ENCODE measurements around the gene GARNL3. TPM values are rescaled to one million over a fixed set of nuclear protein-coding genes. Genes with fewer than 3 reads are reported as not detected.
A peak's percentile ranks its signal among the peaks of the same experiment; 100 is the strongest.

Gene GARNL3
- total RNA-seq, 1 donor from 2014 or later, result 5.4 TPM

GRCh38 chr9:127358770-127359169 lies 94.2 kb downstream of the GARNL3 start:
- FAIRE-seq (no peak), DNase-seq (ENCODE audit: low read depth) (no peak)
- Histone ChIP-seq H3K9ac (ENCODE audit: low read length) (no peak overlapping the region), H3K4me2 (ENCODE audit: low read length) (no peak overlapping the region), H3K27me3 (ENCODE audit: insufficient read depth, low read length) (no peaks in the 10 kb centered on the region), H3K9me3 (ENCODE audit: insufficient read depth, low read depth, low read length) (no peaks in the 10 kb centered on the region), H3K27ac (ENCODE audit: low read depth, low read length) (no peak overlapping the region), H3K4me3 (ENCODE audit: insufficient read depth, low read depth, low read length) (no peak overlapping the region), H2AFZ (ENCODE audit: low read depth, low read length) (no peak overlapping the region), H3K79me2 (ENCODE audit: insufficient read depth, low read length) (no peaks in the 10 kb centered on the region), H3K36me3 (ENCODE audit: insufficient read depth, low read length) (no peaks in the 10 kb centered on the region), H3K4me1 (ENCODE audit: insufficient read depth, low read length) (no peaks in the 10 kb centered on the region), H4K20me1 (ENCODE audit: insufficient read depth, low read length) (no peaks in the 10 kb centered on the region)
- TF ChIP-seq CTCF (IDR thresholded peaks at IDR 0.05; ENCODE audit: insufficient read depth, low read depth, low read length) (no peak), EZH2 (IDR thresholded peaks at IDR 0.05; ENCODE audit: insufficient read depth, low read length) (no peak)
- no peak overlapping the region for H3K27ac Mint-ChIP-seq (ENCODE audit: unreplicated experiment)
- H3K36me3 Mint-ChIP-seq (ENCODE audit: low read depth, unreplicated experiment), result peaks cover 2% of the 10 kb centered on the region
- H3K27me3 Mint-ChIP-seq (ENCODE audit: low read depth, unreplicated experiment), result peaks cover 24% of the 10 kb centered on the region
- no peaks in the 10 kb centered on the region for H3K9me3 Mint-ChIP-seq (ENCODE audit: unreplicated experiment)
- peaks cover 7% of the 10 kb centered on the region for H3K4me1 Mint-ChIP-seq (ENCODE audit: low read depth, unreplicated experiment)
- no peak overlapping the region for H3K4me3 Mint-ChIP-seq (ENCODE audit: unreplicated experiment)

DNA sequence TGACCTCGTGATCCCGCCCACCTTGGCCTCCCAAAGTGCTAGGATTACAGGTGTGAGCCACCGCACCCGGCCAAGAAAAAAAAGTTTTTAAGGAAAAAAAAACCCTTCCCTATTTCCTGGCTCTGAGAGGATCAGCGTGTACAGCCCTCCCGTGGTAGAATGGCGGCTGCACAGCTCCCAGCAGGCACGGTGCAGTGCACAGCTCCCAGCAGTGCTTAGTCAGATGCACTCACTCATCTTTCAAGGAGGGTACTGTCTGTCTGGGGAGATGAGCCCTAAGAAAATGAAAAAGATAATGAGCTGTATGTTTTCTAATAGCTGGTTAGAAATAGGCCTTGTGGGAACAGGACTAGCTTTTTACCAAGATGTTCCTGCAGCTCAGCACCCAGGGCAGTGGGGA lies 95.7 kb downstream of the GARNL3 start:
- Mint-ChIP-seq H3K27ac (ENCODE audit: unreplicated experiment) (no peak overlapping the region), H3K9me3 (ENCODE audit: unreplicated experiment) (no peaks in the 10 kb centered on the region)
- no peak overlapping the region for H2AFZ ChIP-seq (ENCODE audit: low read depth, low read length)

More for the DNA sequence above, 95.7 kb downstream of the GARNL3 start:
- Histone ChIP-seq H3K27me3 (ENCODE audit: insufficient read depth, low read length) (no peaks in the 10 kb centered on the region), H3K4me3 (ENCODE audit: insufficient read depth, low read depth, low read length) (no peak overlapping the region), H4K20me1 (ENCODE audit: insufficient read depth, low read length) (no peaks in the 10 kb centered on the region), H3K9ac (ENCODE audit: low read length) (no peak overlapping the region), H3K27ac (ENCODE audit: low read depth, low read length) (no peak overlapping the region), H3K4me2 (ENCODE audit: low read length) (no peak overlapping the region), H3K79me2 (ENCODE audit: insufficient read depth, low read length) (no peaks in the 10 kb centered on the region), H3K4me1 (ENCODE audit: insufficient read depth, low read length) (no peaks in the 10 kb centered on the region), H3K36me3 (ENCODE audit: insufficient read depth, low read length) (no peaks in the 10 kb centered on the region), H3K9me3 (ENCODE audit: insufficient read depth, low read depth, low read length) (no peaks in the 10 kb centered on the region)
- DNase-seq (ENCODE audit: low read depth) (no peak), FAIRE-seq (no peak)
- no peak for TF ChIP-seq EZH2 (IDR thresholded peaks at IDR 0.05; ENCODE audit: insufficient read depth, low read length)
- TF ChIP-seq CTCF (IDR thresholded peaks at IDR 0.05; ENCODE audit: insufficient read depth, low read depth, low read length), result peak; percentile 33
- H3K27me3 Mint-ChIP-seq (ENCODE audit: low read depth, unreplicated experiment), result peaks cover 27% of the 10 kb centered on the region
- H3K4me1 Mint-ChIP-seq (ENCODE audit: low read depth, unreplicated experiment), result peaks cover 7% of the 10 kb centered on the region
- no peak overlapping the region for H3K4me3 Mint-ChIP-seq (ENCODE audit: unreplicated experiment)
- peaks cover 4% of the 10 kb centered on the region for H3K36me3 Mint-ChIP-seq (ENCODE audit: low read depth, unreplicated experiment)

Data from astrocyte (in vitro differentiated cells and primary cell).